HG03558 (cell line): ENCODE results near the gene ADGRB3.
"Not testable (repeated sequence)": the region's sequence is repeated elsewhere in the genome, so short reads cannot be mapped to it uniquely, and the experiment has no call there.

Experiments used
- ATAC-seq: cut with Tn5 transposase; IDR thresholded peaks from one replicate; pipeline ENCODE4 v1.9.1; 2021; ENCODE audit warnings: moderate number of reproducible peaks; ENCODE audit not compliant: unreplicated experiment; ENCODE audit errors: extremely low read depth

ADGRB3 gene

DNA sequence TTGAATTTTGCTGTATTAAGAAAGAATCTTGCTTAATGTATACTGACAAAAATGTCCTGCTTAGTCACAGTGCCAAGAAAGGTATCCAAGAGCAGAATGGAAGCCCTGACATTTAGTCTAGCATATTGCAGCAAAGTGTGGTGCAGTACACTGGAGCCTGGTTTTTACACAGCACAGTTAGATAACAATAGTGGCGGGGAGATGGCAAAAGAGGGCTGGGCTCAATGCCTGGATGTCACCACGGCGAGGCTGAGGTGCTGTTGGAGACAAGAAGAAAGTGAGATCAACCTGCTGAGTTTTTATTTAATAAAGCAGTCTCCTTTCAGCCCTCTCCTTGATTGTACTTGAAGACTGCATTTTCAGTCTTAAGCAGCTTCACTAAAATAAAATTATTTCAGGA, 735.7 kb downstream of the ADGRB3 start:
- ATAC-seq, result no peak

DNA sequence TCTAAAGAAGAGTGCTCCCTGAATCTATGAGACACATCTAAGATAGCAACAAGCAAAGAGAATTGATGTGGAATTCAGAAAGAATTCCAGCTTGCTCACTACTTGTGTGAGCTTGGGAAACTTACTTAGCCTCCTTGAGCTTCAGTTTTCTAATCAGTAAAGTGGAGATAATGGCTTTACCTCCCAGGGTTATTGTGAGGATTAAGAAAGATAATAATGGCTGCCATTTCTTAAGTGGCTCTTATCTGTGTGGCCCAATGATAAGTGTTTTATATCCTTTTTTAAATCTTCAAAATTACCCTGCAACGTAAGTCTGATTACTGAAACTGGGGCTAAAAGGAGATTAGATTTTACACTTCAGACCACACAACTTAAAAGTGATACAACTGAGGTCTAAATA, 743.2 kb downstream of the ADGRB3 start:
- no peak for ATAC-seq

DNA sequence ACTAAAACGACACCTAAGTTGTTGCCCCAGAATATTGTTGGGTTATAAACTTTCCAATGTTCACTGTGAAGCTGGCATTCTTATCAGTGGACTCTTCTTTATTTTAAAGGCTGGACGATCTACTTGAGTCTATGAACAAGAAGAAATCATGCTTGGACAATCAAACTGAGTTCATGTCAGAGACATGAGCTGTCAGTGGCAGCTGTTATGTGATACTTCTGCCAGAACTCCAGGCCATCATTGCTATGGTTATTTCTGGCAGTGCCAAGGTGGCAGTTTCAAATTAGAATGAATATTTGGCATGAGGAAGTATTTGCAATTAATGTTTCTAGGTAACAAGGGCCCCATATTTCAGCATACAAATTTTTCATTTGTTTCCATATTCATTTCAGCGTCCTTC, 744.4 kb downstream of the ADGRB3 start:
- ATAC-seq, result no peak

DNA sequence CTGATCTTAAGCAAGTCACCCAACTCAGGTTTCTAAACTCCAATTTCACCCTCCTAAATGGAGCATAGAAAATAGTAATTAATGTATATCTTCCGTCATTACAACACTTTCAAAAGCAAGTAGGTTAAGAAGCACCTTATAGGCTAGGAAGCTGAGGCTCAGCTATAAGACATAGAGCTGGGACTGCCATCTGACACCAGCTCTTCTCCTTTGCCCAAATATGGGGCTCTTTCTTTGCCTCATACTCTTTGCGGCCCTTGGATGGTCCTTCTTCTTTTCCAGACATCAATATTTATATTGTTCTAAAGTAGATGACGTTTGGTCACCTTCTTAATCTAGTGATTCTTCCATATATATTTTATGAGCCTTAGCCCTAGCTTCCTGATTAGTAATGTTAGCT, 748.5 kb downstream of the ADGRB3 start:
- no peak for ATAC-seq

DNA sequence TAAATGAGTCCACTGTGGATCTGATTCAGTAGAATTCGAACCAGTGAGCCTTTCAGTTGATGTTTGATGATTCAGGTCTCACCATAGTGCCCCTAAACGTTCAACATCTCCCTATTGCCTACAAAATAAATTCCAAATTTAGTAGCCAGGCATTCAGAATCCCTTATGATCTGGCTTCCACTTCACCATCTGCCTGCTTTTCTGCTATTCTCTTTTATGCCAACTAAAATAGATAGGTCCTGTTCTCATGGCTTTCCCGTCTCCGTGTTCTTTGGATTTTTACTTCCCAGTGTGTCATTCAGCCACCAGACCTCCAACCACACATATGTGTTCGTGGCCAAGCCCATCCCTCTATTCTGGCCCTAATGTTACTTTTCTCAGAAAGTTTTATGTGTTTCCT, 751.3 kb downstream of the ADGRB3 start:
- no peak for ATAC-seq

DNA sequence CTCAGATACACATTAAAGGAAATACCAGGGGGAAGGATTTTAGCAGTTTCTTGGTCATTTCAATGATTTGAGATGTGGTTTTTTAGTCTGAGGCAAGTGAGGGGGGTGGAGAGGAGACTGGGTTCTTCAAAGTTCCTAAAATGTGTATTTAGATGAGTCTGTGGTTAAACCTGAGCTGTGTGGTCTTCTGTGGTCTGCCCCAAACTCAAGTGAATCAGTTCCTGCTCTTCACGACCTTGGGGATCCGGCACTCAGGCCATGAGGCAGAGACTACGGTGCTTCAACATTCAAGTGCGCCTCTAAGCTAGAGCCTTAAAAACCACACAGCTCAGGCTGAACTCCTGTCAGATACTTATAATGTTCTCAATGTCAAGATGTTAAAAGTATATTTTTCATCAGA, 755.0 kb downstream of the ADGRB3 start:
- ATAC-seq, result no peak

DNA sequence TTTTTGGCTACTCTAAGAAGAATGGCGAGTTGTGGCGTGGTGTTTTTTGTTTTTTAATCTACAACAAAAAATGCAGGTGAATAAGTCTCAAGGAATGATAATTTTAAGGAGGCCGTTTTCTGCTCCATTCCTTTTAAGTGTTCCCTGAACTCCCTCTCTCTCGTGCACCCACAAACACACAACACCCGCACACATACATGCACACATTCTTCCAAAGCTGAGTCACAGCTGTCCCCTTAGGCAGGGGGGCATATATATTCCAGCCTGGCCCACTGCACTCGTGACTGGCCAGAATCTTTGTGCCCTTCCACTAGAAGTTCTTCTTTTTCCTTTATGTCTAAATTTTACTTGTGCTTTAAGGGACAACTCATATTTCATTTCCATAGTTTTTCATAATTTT, 756.0 kb downstream of the ADGRB3 start:
- no peak for ATAC-seq

DNA sequence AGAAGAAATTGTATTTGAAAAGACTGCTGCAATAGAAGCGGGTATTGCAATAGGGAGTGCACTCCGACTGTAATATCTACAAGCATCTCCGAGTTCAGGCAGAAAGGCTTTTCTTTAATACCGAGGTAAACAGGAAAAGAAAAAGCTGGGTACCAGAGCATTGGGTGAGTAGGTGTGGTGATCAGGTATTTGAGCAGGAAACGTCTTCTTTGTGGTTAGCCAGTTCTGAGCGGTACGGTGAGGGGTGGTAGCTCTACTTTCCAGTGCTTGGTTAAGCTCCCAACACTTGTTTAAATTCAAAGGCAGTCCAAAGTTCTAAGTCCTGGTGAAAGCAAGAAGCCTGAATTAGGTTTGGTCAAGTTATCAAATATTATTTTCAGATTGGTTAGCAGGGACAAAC, 757.7 kb downstream of the ADGRB3 start:
- no peak for ATAC-seq

DNA sequence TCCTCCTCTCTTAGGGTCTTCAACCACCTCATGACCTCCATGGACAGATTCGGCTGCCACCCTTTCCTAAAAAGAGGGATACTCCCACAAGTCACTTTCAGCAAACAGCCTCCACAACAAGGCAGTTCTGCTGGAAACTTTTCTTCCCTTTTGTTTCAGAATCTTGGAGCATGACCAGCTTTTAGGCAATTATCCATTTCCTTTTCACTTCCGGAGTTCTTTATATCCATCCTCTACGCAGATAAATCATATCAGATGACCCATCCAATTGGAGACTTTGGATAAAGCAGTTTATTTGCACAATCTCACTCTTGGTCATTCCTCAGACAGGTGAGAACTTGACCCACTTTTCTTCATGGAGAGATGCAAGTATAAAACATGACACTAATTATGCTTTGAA, 763.2 kb downstream of the ADGRB3 start:
- no peak for ATAC-seq

DNA sequence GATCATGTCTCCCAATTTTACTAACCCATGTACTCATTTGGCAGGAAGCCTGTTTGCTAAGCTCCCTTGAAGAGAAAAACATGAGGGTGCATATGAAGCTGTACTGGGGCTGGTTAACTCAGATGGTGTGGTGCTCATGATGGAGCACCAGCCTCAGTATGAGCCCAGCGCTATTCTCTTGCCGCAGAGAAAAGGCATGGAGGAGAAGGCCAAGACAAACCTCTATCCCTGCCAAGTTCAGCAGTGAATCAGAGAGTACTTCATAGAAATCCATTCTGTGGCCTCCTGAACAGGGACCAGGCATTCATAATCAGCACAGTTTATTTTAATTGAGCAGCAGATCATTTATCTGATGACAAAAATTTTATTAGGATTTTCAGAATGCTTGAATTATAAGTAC, 763.6 kb downstream of the ADGRB3 start:
- no peak for ATAC-seq

DNA sequence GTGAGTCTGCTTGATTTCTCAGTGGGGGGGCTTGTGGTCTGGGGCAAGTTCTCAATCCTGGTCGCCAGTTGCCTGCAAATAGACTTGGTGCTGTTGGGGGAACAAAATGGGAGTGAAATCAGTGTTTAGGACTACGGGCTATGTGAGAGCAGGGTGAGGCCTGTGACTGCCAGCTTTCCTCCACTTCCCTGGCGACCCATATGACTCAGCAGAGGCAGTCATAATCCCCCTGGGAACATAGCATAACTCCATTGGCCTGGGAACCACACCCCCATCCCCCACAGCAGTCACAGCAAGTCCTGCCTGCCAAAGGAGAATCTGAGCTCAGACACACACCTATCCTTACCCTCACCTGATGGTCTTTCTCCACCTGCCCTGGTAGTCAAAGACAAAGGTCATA, 773.8 kb downstream of the ADGRB3 start:
- no peak for ATAC-seq

DNA sequence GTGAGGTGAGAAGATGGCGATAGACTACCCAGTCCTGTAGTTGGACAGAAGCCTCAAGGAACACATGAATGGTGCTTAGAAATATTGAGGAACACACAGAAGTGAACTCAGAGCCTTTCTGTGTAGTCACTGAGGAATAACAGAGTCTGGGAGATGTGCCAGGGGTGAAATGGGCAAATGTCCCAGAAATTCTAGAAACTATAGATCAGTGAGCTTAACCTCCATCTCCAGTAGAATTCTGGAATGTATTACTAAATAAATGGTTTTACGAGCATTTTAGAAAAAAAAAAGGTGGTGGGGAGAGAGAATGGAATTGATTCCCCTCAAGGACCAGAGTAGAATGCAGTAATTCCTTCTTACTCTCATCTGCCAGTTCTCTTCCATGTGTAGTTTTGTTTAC, 781.7 kb downstream of the ADGRB3 start:
- no peak for ATAC-seq

DNA sequence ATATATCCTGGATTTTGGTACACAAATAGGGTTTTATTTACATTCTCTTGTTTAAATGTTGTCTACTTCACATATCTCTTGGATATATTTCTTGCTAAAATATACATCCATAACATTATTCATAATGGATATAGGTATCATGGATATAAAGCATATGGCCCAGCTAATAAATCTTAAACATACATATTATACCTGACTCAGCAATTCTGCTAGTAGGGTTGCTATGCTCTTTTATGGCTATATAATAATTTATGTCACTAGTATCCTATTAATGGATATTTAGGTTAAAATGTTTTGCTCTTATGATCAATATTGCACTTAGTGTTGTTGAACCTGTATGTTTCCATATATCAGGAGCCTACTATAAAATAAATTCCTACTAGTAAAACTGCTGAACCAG, 786.2 kb downstream of the ADGRB3 start:
- no peak for ATAC-seq

DNA sequence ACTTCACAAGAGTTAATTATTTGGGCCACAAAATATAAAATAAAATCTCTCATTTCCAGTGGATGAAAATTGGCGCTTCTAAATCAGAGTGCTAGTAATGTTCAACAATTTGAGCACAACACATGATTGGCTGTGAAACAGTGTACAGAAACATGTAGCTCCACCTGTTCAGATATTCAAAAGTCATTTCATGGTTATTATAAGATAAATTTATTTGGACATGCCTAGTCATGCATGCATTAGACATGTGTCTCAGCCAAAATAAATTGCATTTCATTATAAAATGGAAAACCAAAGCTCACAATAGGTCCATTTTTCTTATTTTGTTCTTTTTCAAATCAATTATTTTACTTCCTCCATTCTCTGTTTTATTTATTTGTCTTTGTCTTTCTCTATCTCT, 786.9 kb downstream of the ADGRB3 start:
- ATAC-seq, result no peak

DNA sequence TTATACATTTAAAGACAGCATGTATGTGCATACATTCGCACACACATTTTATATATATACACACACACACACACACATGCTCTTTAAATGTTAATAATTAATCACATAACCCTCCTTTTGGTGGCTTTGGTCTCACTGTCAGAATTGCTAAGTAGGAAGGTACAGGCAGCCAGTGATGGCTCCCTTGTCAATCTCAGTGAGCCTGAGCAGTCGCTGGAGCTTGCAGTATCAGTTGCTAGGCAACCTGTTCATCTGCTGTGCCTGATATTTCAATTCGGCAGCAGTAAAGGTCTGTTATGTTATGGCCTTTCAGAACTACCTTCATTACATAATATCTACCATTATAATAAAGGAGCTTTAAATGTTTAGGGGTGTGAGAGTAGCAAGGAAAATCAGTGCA, 787.4 kb downstream of the ADGRB3 start:
- no peak for ATAC-seq

DNA sequence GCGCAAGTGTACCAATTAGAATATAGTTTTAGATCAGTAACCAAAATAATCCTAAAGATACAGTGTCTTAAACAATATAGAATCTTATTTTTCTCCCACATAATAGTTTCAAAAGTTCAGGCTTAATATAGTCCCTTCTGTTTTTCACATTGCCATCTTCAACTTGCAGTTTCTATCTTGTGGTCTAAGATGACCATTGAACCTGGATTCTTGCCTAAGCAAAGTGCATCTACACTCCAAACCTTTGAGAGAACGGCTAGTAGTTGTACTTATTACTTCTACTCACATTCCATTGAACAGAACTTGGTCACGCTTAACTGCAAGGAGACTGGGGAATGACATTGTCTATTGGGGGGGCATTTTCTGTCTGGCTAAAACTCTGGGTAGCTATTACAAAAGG, 788.7 kb downstream of the ADGRB3 start:
- ATAC-seq, result no peak

DNA sequence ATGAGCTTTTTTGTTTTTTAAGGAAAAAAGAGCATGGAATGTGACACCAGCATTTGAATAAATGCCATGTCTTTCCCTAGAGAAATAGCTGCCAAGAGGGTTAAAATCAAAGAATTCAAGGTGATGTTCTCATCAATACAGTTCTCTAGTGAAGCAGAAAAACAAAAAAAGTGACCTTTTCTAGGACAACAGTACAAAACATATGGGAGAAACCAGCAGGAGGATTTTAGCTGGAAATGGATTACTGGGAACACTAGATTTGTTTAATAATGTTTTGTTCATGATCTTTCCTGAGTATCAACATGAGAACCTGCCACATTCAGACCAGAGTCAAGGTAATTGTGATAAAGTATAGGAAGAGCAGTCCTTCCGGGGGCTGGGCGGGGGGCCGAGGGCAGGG, 789.5 kb downstream of the ADGRB3 start:
- ATAC-seq, result no peak

DNA sequence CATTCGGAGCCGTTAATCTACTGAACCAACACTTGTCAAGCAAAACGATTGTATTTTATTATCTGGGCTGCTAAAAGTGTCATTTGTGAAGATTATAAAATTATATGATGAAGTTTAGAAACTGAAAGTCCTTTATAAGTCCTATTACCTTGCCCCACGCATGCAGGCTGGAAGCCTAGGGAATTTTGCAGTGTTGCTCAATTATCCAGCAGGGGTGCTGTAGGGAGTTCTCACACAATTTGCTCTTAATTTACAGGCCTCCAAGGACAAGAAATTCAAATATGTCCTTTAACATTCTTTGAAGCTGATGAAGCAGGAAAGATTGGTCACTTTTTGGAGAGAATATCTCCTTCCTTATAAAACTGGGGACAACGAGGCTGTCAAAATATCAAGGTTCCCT, 792.8 kb downstream of the ADGRB3 start:
- ATAC-seq, result no peak

DNA sequence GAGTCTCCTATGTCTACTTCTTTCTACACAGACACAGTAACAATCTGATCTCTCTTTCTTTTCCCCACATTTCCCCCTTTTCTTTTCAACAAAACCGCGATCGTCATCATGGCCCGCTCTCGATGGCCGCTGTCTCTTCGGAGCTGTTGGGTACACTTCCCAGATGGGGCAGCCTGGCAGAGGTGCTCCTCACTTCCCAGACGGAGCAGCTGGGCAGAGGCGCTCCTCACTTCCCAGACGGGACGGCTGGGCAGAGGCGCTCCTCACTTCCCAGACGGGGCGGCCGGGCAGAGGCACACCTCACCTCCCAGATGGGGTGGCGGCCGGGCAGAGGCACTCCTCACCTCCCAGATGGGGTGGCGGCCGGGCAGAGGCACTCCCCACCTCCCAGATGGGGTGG, 797.1 kb downstream of the ADGRB3 start:
- ATAC-seq, result not testable (repeated sequence)

DNA sequence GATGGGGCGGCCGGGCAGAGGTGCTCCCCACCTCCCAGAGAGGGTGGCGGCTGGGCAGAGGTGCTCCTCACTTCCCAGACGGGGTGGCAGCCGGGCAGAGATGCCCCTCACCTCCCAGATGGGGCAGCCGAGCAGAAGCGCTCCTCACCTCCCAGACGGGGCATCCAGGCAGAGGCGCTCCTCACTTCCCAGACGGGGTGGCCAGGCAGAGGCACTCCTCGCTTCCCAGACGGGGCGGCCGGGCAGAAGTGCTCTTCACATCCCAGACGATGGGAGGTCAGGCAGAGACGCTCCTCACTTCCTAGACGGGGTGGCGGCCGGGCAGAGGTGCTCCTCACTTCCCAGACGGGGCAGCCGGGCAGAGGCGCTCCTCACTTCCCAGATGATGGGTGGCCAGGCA, 798.0 kb downstream of the ADGRB3 start:
- ATAC-seq, result not testable (repeated sequence)

DNA sequence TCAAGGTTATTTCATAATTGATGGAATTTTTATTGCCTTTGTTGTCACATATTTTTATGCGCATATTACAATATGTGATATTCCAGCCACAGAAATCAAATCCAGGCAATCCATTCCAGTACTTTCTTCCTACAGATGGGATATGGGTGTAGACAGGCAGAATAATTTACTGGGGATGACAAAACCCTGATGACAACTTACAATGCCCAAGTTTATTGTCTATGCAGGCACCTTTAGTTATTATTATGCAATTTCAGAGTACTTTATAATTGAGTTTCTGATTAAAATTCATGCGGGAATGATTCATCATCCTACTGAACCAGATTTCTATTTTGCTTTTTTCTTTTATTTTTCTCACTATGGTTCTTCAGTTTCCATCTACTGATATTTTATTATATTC, 803.0 kb downstream of the ADGRB3 start:
- no peak for ATAC-seq
